IPS-15b (cell line): Measurements from ENCODE around the gene ST3GAL5.

Source experiments
- H3K27me3 ChIP-seq: one replicate; pipeline ENCODE4 v1.6.1; 2013; ENCODE audit warnings: low read length; ENCODE audit not compliant: control insufficient read depth, insufficient read depth
- H3K36me3 ChIP-seq: one replicate; pipeline ENCODE4 v1.6.1; 2013; ENCODE audit warnings: low read length; ENCODE audit not compliant: control insufficient read depth, insufficient read depth
- H3K4me1 ChIP-seq: one replicate; pipeline ENCODE4 v1.6.1; 2013; ENCODE audit warnings: mild to moderate bottlenecking, low read length; ENCODE audit not compliant: control insufficient read depth, insufficient read depth
- H3K4me3 ChIP-seq: one replicate; pipeline ENCODE4 v1.5.1; 2013; ENCODE audit warnings: low read depth, low read length
- H3K9ac ChIP-seq: one replicate; pipeline ENCODE4 v1.6.1; 2013; ENCODE audit warnings: low read depth, mild to moderate bottlenecking, low read length
- H3K9me3 ChIP-seq: one replicate; pipeline ENCODE4 v1.6.1; 2013; ENCODE audit warnings: mild to moderate bottlenecking, low read length; ENCODE audit not compliant: control insufficient read depth, insufficient read depth

The ST3GAL5 gene

GRCh38 chr2:85794491-85795121, 94.2 kb downstream of the ST3GAL5 start:
- H3K4me3 ChIP-seq: no peak overlapping the region
- H3K9me3 ChIP-seq: no peaks in the 10 kb centered on the region
- no peaks in the 10 kb centered on the region for H3K27me3 ChIP-seq
- H3K4me1 ChIP-seq: no peaks in the 10 kb centered on the region
- H3K36me3 ChIP-seq: no peaks in the 10 kb centered on the region
- no peak overlapping the region for H3K9ac ChIP-seq

GRCh38 chr2:85794038-85794441, 94.8 kb downstream of the ST3GAL5 start:
- Histone ChIP-seq H3K4me3 (no peak overlapping the region), H3K4me1 (no peaks in the 10 kb centered on the region), H3K27me3 (no peaks in the 10 kb centered on the region), H3K36me3 (no peaks in the 10 kb centered on the region), H3K9me3 (no peaks in the 10 kb centered on the region), H3K9ac (no peak overlapping the region)

GRCh38 chr2:85793584-85793983, 95.2 kb downstream of the ST3GAL5 start:
- Histone ChIP-seq H3K36me3 (no peaks in the 10 kb centered on the region), H3K4me3 (no peak overlapping the region), H3K27me3 (no peaks in the 10 kb centered on the region), H3K9ac (no peak overlapping the region), H3K4me1 (no peaks in the 10 kb centered on the region), H3K9me3 (no peaks in the 10 kb centered on the region)

GRCh38 chr2:85792783-85793441, 95.9 kb downstream of the ST3GAL5 start:
- Histone ChIP-seq H3K4me3 (no peak overlapping the region), H3K4me1 (no peaks in the 10 kb centered on the region), H3K27me3 (no peaks in the 10 kb centered on the region), H3K36me3 (no peaks in the 10 kb centered on the region), H3K9me3 (no peaks in the 10 kb centered on the region), H3K9ac (no peak overlapping the region)

GRCh38 chr2:85791704-85792565, 96.9 kb downstream of the ST3GAL5 start:
- Histone ChIP-seq H3K4me1 (no peaks in the 10 kb centered on the region), H3K9ac (no peak overlapping the region), H3K4me3 (no peak overlapping the region), H3K27me3 (no peaks in the 10 kb centered on the region), H3K9me3 (no peaks in the 10 kb centered on the region), H3K36me3 (no peaks in the 10 kb centered on the region)

GRCh38 chr2:85790499-85791188, 98.1 kb downstream of the ST3GAL5 start:
- Histone ChIP-seq H3K4me3 (no peak overlapping the region), H3K9me3 (no peaks in the 10 kb centered on the region), H3K9ac (no peak overlapping the region), H3K36me3 (no peaks in the 10 kb centered on the region), H3K27me3 (no peaks in the 10 kb centered on the region), H3K4me1 (no peaks in the 10 kb centered on the region)

GRCh38 chr2:85790032-85790431, 98.8 kb downstream of the ST3GAL5 start:
- H3K4me1 ChIP-seq: no peaks in the 10 kb centered on the region
- no peaks in the 10 kb centered on the region for H3K36me3 ChIP-seq
- no peaks in the 10 kb centered on the region for H3K27me3 ChIP-seq
- no peak overlapping the region for H3K9ac ChIP-seq
- H3K4me3 ChIP-seq: no peak overlapping the region
- H3K9me3 ChIP-seq: no peaks in the 10 kb centered on the region

- no peak overlapping the region for H3K9ac ChIP-seq
- H3K36me3 ChIP-seq: no peaks in the 10 kb centered on the region
- no peaks in the 10 kb centered on the region for H3K27me3 ChIP-seq
- H3K4me1 ChIP-seq: no peaks in the 10 kb centered on the region
- no peak overlapping the region for H3K4me3 ChIP-seq
- no peaks in the 10 kb centered on the region for H3K9me3 ChIP-seq
Measured at GRCh38 chr2:85789271-85789670, 99.5 kb downstream of the ST3GAL5 start.

- Histone ChIP-seq H3K4me3 (no peak overlapping the region), H3K27me3 (no peaks in the 10 kb centered on the region), H3K4me1 (no peaks in the 10 kb centered on the region), H3K36me3 (no peaks in the 10 kb centered on the region), H3K9me3 (no peaks in the 10 kb centered on the region), H3K9ac (no peak overlapping the region)
Measured at GRCh38 chr2:85788603-85789002, 100.2 kb downstream of the ST3GAL5 start.

GRCh38 chr2:85787981-85788340, 100.8 kb downstream of the ST3GAL5 start:
- no peaks in the 10 kb centered on the region for H3K4me1 ChIP-seq
- H3K36me3 ChIP-seq: no peaks in the 10 kb centered on the region
- no peak overlapping the region for H3K4me3 ChIP-seq
- no peaks in the 10 kb centered on the region for H3K9me3 ChIP-seq
- no peaks in the 10 kb centered on the region for H3K27me3 ChIP-seq
- no peak overlapping the region for H3K9ac ChIP-seq

GRCh38 chr2:85787282-85787980, 101.4 kb downstream of the ST3GAL5 start:
- Histone ChIP-seq H3K36me3 (no peaks in the 10 kb centered on the region), H3K4me3 (no peak overlapping the region), H3K9me3 (no peaks in the 10 kb centered on the region), H3K9ac (no peak overlapping the region), H3K27me3 (no peaks in the 10 kb centered on the region), H3K4me1 (no peaks in the 10 kb centered on the region)
